ENCODE measurements around the gene PTCHD1. TPM values are rescaled to one million over a fixed set of nuclear protein-coding genes. Genes with fewer than 3 reads are reported as not detected.

The PTCHD1 gene
- total and polyA plus RNA-seq, 2 experiments from 2014 or later: 3.0 to 7.7 TPM

DNA sequence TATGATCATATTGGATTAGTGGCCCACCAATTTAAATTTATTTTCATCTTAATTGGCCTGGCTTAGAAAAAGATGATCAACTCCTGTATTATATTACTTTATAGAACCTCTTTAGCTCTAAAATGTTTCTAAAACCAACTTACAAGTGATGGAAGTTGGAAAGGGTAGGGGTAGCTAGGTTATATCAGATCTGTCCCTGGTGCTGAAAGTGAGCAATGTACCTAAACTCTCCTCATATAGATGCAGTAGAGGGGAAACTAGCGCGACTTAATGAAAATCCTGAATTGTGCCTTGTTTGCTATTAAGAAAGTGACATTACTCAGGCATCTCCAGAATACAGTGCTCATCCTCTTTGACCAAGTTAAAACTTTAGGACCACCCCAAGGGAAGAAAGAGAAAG lies 7.5 kb upstream of the PTCHD1 start:
- no peaks in the 10 kb centered on the region for H3K9me2 ChIP-seq (replicated peaks; ENCODE audit: insufficient read depth)
- H3K9me3 ChIP-seq (ENCODE audit: low read depth): no peaks in the 10 kb centered on the region
- peaks cover 3% of the 10 kb centered on the region for H3K4me1 ChIP-seq (ENCODE audit: insufficient read depth)
- TF ChIP-seq EZH2phosphoT487 (IDR thresholded peaks at IDR 0.05; ENCODE audit: low read depth, severe bottlenecking, unreplicated experiment): no peak
- TF ChIP-seq, protein P1, sequence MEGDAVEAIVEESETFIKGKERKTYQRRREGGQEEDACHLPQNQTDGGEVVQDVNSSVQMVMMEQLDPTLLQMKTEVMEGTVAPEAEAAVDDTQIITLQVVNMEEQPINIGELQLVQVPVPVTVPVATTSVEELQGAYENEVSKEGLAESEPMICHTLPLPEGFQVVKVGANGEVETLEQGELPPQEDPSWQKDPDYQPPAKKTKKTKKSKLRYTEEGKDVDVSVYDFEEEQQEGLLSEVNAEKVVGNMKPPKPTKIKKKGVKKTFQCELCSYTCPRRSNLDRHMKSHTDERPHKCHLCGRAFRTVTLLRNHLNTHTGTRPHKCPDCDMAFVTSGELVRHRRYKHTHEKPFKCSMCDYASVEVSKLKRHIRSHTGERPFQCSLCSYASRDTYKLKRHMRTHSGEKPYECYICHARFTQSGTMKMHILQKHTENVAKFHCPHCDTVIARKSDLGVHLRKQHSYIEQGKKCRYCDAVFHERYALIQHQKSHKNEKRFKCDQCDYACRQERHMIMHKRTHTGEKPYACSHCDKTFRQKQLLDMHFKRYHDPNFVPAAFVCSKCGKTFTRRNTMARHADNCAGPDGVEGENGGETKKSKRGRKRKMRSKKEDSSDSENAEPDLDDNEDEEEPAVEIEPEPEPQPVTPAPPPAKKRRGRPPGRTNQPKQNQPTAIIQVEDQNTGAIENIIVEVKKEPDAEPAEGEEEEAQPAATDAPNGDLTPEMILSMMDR (IDR thresholded peaks at IDR 0.05; ENCODE audit: poor library complexity): no peak
- no peak for TF ChIP-seq EZH2 (IDR thresholded peaks at IDR 0.05; ENCODE audit: borderline replicate concordance)
- H4K20me1 ChIP-seq (ENCODE audit: insufficient read depth, poor library complexity, severe bottlenecking): no peaks in the 10 kb centered on the region
- peak; percentile 17 for DNase-seq (ENCODE audit: low spot score)
- H3K4me2 ChIP-seq: no peak overlapping the region
- 88% methylated on average over 2 of the region's 2 CpGs for WGBS (ENCODE audit: low lambda C conversion rate, missing lambda C conversion rate)
- no peaks in the 10 kb centered on the region for H3K79me2 ChIP-seq
- H3K27me3 ChIP-seq: peaks cover 37% of the 10 kb centered on the region
- H2AFZ ChIP-seq: no peak overlapping the region
- no peak overlapping the region for H3K4me3 ChIP-seq
- no peaks in the 10 kb centered on the region for H3K36me3 ChIP-seq (replicated peaks; ENCODE audit: insufficient read depth, low read depth)
- no peak overlapping the region for H3K27ac ChIP-seq

DNA sequence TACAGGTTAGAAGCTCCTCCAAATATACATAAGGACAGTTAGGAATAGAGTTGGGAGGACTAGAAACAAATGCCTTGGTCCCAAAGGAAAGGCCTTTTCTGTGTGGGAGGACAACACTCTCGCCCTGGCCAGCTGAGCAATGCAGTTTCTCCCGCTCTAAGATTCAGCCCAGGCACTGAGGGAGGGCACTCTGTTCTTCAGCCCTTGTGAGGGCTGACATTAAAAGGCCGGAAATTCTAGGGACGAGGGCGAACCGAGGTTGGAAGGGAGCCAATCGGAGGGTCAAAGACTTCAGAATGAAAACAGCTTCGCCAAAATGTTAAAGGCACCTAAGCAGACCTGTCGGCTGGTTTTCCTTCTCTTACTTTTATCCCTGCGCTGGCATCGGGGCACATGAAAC lies 2.9 kb upstream of the PTCHD1 start:
- H3K9me3 ChIP-seq (ENCODE audit: low read depth): no peaks in the 10 kb centered on the region
- H3K36me3 ChIP-seq (replicated peaks; ENCODE audit: insufficient read depth, low read depth): no peaks in the 10 kb centered on the region
- H3K4me2 ChIP-seq: peak overlapping the region; percentile 96
- peaks cover 78% of the 10 kb centered on the region for H3K27me3 ChIP-seq
- H3K4me1 ChIP-seq (ENCODE audit: insufficient read depth): peaks cover 6% of the 10 kb centered on the region
- no peaks in the 10 kb centered on the region for H4K20me1 ChIP-seq (ENCODE audit: insufficient read depth, poor library complexity, severe bottlenecking)
- no peaks in the 10 kb centered on the region for H3K79me2 ChIP-seq
- WGBS (ENCODE audit: low lambda C conversion rate, missing lambda C conversion rate): 21% methylated on average over 11 of the region's 11 CpGs
- peak; percentile 6 for DNase-seq (ENCODE audit: low spot score)
- H3K27ac ChIP-seq: no peak overlapping the region
- no peak overlapping the region for H2AFZ ChIP-seq
- no peak overlapping the region for H3K4me3 ChIP-seq
- peak; percentile 19 for TF ChIP-seq EZH2 (IDR thresholded peaks at IDR 0.05; ENCODE audit: borderline replicate concordance)
- TF ChIP-seq, protein P1 (IDR thresholded peaks at IDR 0.05; ENCODE audit: poor library complexity): no peak
- TF ChIP-seq EZH2phosphoT487 (IDR thresholded peaks at IDR 0.05; ENCODE audit: low read depth, severe bottlenecking, unreplicated experiment): no peak
- H3K9me2 ChIP-seq (replicated peaks; ENCODE audit: insufficient read depth): no peaks in the 10 kb centered on the region

DNA sequence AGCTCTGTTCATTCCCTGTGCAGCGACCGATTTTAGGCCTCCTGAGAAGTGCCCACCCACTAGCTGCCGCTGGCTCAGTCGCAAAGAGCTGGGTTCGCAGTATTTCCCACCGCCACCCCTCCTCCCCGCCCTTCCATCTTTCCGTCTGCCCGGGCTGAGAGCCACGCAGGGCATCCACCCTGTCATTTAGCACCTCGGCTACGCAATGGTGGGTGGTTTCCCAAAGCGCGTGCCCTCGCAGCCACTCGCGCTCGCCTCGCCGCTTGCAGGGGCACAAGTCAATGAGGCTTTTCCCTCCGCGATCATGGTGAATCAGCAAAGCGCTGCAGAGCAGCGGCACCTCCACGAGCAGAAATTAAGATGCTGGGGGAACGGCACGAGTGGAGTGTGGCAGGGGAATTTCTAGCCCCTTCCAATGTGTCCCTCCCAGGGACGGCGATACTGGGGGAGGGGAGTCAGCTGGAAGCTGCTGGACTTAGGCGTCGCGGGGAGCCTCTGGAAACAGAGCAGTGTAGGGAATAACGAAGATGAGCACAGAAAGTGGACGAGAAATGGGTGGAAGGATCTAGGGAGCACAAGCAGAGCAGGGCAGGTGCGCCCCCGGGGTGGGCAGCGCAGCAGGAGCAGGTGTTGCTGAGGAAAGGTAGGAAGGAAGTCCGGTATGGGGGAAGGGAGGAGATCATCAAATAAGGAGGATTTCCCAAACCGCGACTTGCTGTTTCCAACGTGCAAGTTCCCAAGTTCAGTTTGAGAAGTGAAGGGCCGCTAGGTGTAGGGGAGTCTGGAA lies 2.4 kb upstream of the PTCHD1 start:
- H2AFZ ChIP-seq: peak overlapping the region; percentile 45

More for the DNA sequence above, 2.4 kb upstream of the PTCHD1 start:
- H3K4me2 ChIP-seq: peak overlapping the region; percentile 96
- no peak overlapping the region for H3K27ac ChIP-seq
- H3K79me2 ChIP-seq: no peaks in the 10 kb centered on the region
- peaks cover 6% of the 10 kb centered on the region for H3K4me1 ChIP-seq (ENCODE audit: insufficient read depth)
- WGBS (ENCODE audit: low lambda C conversion rate, missing lambda C conversion rate): 15% methylated on average over 42 of the region's 42 CpGs
- no peaks in the 10 kb centered on the region for H3K9me2 ChIP-seq (replicated peaks; ENCODE audit: insufficient read depth)
- peak overlapping the region; percentile 33 for H3K4me3 ChIP-seq
- no peaks in the 10 kb centered on the region for H3K9me3 ChIP-seq (ENCODE audit: low read depth)
- H4K20me1 ChIP-seq (ENCODE audit: insufficient read depth, poor library complexity, severe bottlenecking): no peaks in the 10 kb centered on the region
- H3K36me3 ChIP-seq (replicated peaks; ENCODE audit: insufficient read depth, low read depth): no peaks in the 10 kb centered on the region
- TF ChIP-seq, protein P1 (IDR thresholded peaks at IDR 0.05; ENCODE audit: poor library complexity): no peak
- TF ChIP-seq EZH2 (IDR thresholded peaks at IDR 0.05; ENCODE audit: borderline replicate concordance): peak; percentile 39
- peak; percentile 19 for DNase-seq (ENCODE audit: low spot score)
- H3K27me3 ChIP-seq: peaks cover 84% of the 10 kb centered on the region
